ENCODE measurements around the gene CBY1. TPM values are rescaled to one million over a fixed set of nuclear protein-coding genes. Genes with fewer than 3 reads are reported as not detected.
A peak's percentile ranks its signal among the peaks of the same experiment; 100 is the strongest.
"Not testable (repeated sequence)": the region's sequence is repeated elsewhere in the genome, so short reads cannot be mapped to it uniquely, and the experiment has no call there.

The CBY1 gene
- total RNA-seq, 1 donor from 2014 or later: 30.8 TPM

GRCh38 chr22:38638728-38639127, 17.7 kb upstream of the CBY1 start:
- no peak overlapping the region for H3K4me3 ChIP-seq
- no peak overlapping the region for H3K27ac ChIP-seq
- TF ChIP-seq CTCF (IDR thresholded peaks at IDR 0.05): no peak
- H3K27me3 ChIP-seq (ENCODE audit: low read depth): no peaks in the 10 kb centered on the region
- no peaks in the 10 kb centered on the region for H3K4me1 ChIP-seq
- no peaks in the 10 kb centered on the region for H3K9me3 ChIP-seq
- intact Hi-C loops (cut with DNase I): no loop called here
- DNase-seq: no peak
- no peaks in the 10 kb centered on the region for H3K36me3 ChIP-seq
- no peak for ATAC-seq

GRCh38 chr22:38641476-38642040, 14.9 kb upstream of the CBY1 start:
- intact Hi-C loops (cut with DNase I): no loop called here

GRCh38 chr22:38644245-38644644, 12.2 kb upstream of the CBY1 start:
- DNase-seq; H3K27me3 ChIP-seq (ENCODE audit: low read depth); H3K9me3 ChIP-seq; H3K27ac ChIP-seq; H3K4me3 ChIP-seq; H3K36me3 ChIP-seq; intact Hi-C loops (cut with DNase I); H3K4me1 ChIP-seq: not testable (repeated sequence)
- peak in 1 of 2 donors; percentile 98 for ATAC-seq

More at GRCh38 chr22:38641476-38642040, 14.9 kb upstream of the CBY1 start:
- Histone ChIP-seq H3K36me3 (no peaks in the 10 kb centered on the region), H3K4me3 (no peak overlapping the region), H3K9me3 (no peaks in the 10 kb centered on the region), H3K27ac (no peak overlapping the region), H3K4me1 (no peaks in the 10 kb centered on the region), H3K27me3 (ENCODE audit: low read depth) (no peaks in the 10 kb centered on the region)
- no peak for TF ChIP-seq CTCF (IDR thresholded peaks at IDR 0.05)
- DNase-seq: no peak
- no peak for ATAC-seq

GRCh38 chr22:38645430-38645829, 11.0 kb upstream of the CBY1 start:
- no peak for DNase-seq
- ATAC-seq: no peak
- Histone ChIP-seq H3K4me3 (no peak overlapping the region), H3K27ac (no peak overlapping the region), H3K27me3 (ENCODE audit: low read depth) (no peaks in the 10 kb centered on the region), H3K9me3 (no peaks in the 10 kb centered on the region), H3K4me1 (no peaks in the 10 kb centered on the region), H3K36me3 (no peaks in the 10 kb centered on the region)
- TF ChIP-seq CTCF (IDR thresholded peaks at IDR 0.05): no peak
- intact Hi-C loops (cut with DNase I): no loop called here

GRCh38 chr22:38649841-38650522, 6.5 kb upstream of the CBY1 start:
- H3K36me3 ChIP-seq: no peaks in the 10 kb centered on the region
- no peaks in the 10 kb centered on the region for H3K27me3 ChIP-seq (ENCODE audit: low read depth)
- DNase-seq (no peak), ATAC-seq (no peak)
- TF ChIP-seq CTCF (IDR thresholded peaks at IDR 0.05): no peak
- no peak overlapping the region for H3K27ac ChIP-seq
- H3K9me3 ChIP-seq: no peaks in the 10 kb centered on the region
- H3K4me3 ChIP-seq: no peak overlapping the region
- H3K4me1 ChIP-seq: no peaks in the 10 kb centered on the region
- intact Hi-C loops (cut with DNase I): no loop called here

- ATAC-seq: no peak
- TF ChIP-seq CTCF (IDR thresholded peaks at IDR 0.05): no peak
- Histone ChIP-seq H3K27me3 (ENCODE audit: low read depth) (no peaks in the 10 kb centered on the region), H3K36me3 (no peaks in the 10 kb centered on the region), H3K4me1 (peaks cover 15% of the 10 kb centered on the region), H3K9me3 (no peaks in the 10 kb centered on the region), H3K4me3 (no peak overlapping the region), H3K27ac (no peak overlapping the region)
- no peak for DNase-seq
- intact Hi-C loops (cut with DNase I): no loop called here
Measured at GRCh38 chr22:38652859-38653258, 3.6 kb upstream of the CBY1 start.

Data from lower lobe of right lung (tissue), 2 donors.